SH-SY5Y (cell line): ENCODE results near the gene RPIA.

Experiments
- GATA2 ChIP-seq: IDR thresholded peaks from 2 replicates; pipeline ENCODE4 v1.6.1; 2011; ENCODE audit warnings: mild to moderate bottlenecking, low read depth, low read length
- GATA3 ChIP-seq: IDR thresholded peaks from 2 replicates; pipeline ENCODE4 v1.6.1; 2011; ENCODE audit warnings: low read depth, mild to moderate bottlenecking, low read length, moderate library complexity

DNA sequence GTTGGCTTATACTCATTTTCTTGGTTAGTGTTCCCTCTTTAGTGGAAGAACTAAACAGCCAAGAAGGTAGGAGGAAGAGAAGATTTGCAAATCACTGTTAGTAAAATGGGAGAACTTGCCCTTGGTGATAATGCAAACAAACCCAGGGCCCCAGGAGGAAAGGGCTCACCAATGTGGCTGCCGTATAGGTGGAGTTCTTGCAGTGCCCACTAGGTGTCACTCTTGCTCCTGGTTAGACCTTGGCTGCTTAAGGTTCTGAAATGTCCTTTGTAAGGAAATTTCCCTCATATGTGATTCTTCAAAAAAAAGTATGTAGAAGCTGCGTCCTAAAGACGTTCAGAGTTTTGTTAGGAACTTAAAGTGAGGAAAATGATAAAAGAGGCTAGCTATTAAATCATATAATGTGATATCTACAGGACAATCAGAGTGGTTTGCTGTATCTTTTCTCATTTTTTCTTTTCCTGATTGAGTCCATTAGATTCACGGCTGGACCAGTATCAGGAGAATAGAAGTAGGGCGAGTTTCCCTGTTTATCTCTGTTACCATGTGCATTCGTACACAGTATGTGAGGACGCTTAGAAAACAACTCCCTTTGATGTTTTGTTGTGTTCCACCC lies 48.6 kb downstream of the RPIA start:
- TF ChIP-seq GATA2 (no peak), GATA3 (no peak)
